ENCODE results near the gene GSX1.

Gene GSX1

GRCh38 chr13:27789153-27789494 lies 3.2 kb upstream of the GSX1 start:
- Histone ChIP-seq H3K79me2 (ENCODE audit: control insufficient read depth, low read length) (no peaks in the 10 kb centered on the region), H3K4me2 (ENCODE audit: low read length) (peak overlapping the region; percentile 47), H3K4me3 (ENCODE audit: low read length) (peak overlapping the region; percentile 59), H3K27ac (ENCODE audit: low read depth, low read length) (0 out of 2 replicates have a peak overlapping the region, but pooled peaks have one; percentile 16), H3K4me1 (ENCODE audit: control insufficient read depth, low read length) (peaks cover 18% of the 10 kb centered on the region), H3F3A (ENCODE audit: control insufficient read depth, insufficient read depth) (no peaks in the 10 kb centered on the region), H3K27me3 (ENCODE audit: control insufficient read depth, low read length) (peaks cover 24% of the 10 kb centered on the region), H3K9me3 (ENCODE audit: control insufficient read depth, insufficient read depth, low read length) (no peaks in the 10 kb centered on the region), H3K9me2 (replicated peaks; ENCODE audit: control insufficient read depth, low read length) (no peaks in the 10 kb centered on the region), H3K36me3 (ENCODE audit: control insufficient read depth, low read length) (no peaks in the 10 kb centered on the region), H4K20me1 (ENCODE audit: control insufficient read depth, insufficient read depth, low read depth, low read length) (no peaks in the 10 kb centered on the region)
- TF ChIP-seq EZH2phosphoT487 (IDR thresholded peaks at IDR 0.05; ENCODE audit: borderline replicate concordance, low read length) (no peak), CTCF (IDR thresholded peaks at IDR 0.05; ENCODE audit: low read depth, low read length, poor library complexity, severe bottlenecking) (no peak)

DNA sequence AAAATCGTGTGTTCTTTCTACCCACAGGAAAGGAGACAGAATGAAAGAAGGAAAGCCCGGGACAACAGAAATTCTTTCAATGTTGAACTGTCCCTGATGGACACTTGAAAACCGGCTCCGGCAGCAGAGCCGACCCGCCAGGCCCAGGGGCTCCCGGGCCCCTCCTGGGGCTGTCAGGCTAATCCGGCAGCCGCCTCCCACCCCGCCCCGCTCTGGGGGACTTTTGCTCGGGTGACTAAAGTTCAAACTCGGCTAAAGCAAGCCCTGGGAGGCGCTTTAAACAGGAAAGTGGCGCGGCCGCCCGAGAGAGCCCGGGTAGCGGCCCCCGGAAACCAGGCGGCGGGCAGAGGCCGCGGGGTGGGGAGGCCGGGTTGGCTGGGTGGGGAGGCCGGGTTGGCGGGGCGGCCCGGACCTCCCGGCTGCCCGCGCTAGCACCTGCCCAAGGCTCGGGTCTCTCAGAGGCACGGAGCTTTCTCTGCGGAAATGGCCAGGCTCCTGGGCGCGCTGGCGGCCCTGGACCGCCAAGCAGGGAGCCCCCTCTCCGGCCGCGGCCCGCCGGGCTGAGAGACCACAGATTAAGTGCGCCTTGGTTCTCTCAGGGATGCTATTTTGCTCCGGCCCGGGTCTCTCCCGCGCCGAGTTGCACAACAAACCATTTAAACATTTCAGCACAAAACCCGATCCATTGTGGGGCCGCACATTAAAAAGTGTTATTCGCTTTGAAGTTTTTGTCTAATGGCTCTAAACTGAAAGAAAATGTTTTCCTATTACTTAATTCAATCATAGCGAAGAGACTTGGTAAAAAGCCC lies 2.6 kb upstream of the GSX1 start:
- Histone ChIP-seq H4K20me1 (ENCODE audit: control insufficient read depth, insufficient read depth, low read depth, low read length) (no peaks in the 10 kb centered on the region), H3K27me3 (ENCODE audit: control insufficient read depth, low read length) (peaks cover 24% of the 10 kb centered on the region), H3K79me2 (ENCODE audit: control insufficient read depth, low read length) (no peaks in the 10 kb centered on the region), H3K4me2 (ENCODE audit: low read length) (peak overlapping the region; percentile 47), H3K36me3 (ENCODE audit: control insufficient read depth, low read length) (no peaks in the 10 kb centered on the region), H3K27ac (ENCODE audit: low read depth, low read length) (0 out of 2 replicates have a peak overlapping the region, but pooled peaks have one; percentile 16), H3K9me3 (ENCODE audit: control insufficient read depth, insufficient read depth, low read length) (no peaks in the 10 kb centered on the region), H3K9me2 (replicated peaks; ENCODE audit: control insufficient read depth, low read length) (no peaks in the 10 kb centered on the region), H3K4me1 (ENCODE audit: control insufficient read depth, low read length) (peaks cover 18% of the 10 kb centered on the region), H3F3A (ENCODE audit: control insufficient read depth, insufficient read depth) (no peaks in the 10 kb centered on the region), H3K4me3 (ENCODE audit: low read length) (peak overlapping the region; percentile 59)
- TF ChIP-seq EZH2phosphoT487 (IDR thresholded peaks at IDR 0.05; ENCODE audit: borderline replicate concordance, low read length) (peak; percentile 73; the same call in 1 of the 2 replicates), CTCF (IDR thresholded peaks at IDR 0.05; ENCODE audit: low read depth, low read length, poor library complexity, severe bottlenecking) (no peak)

DNA sequence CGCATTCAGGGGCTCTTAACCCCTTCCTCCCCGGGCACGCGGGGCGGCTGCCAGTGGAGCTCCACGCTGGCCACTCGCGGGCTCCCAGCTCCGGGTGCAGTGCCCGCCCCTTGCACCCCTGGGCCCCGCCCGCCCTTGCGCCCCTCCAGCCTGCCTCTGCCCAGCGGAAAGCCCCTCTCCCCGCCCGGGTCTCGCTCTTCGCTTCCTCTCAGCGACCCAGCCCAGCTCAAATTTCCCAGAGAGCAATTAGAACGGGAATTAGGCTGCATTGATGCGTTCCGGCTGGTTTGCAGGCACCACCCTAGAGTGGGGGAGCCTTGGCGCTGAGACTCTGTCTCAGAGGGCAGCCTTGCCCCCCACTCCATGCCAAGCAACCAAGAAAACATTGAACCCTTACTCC lies 1.8 kb upstream of the GSX1 start:
- Histone ChIP-seq H3K4me2 (ENCODE audit: low read length) (peak overlapping the region; percentile 47; the same call in 1 of the 2 replicates), H3F3A (ENCODE audit: control insufficient read depth, insufficient read depth) (no peaks in the 10 kb centered on the region), H3K9me2 (replicated peaks; ENCODE audit: control insufficient read depth, low read length) (no peaks in the 10 kb centered on the region), H3K79me2 (ENCODE audit: control insufficient read depth, low read length) (no peaks in the 10 kb centered on the region), H3K36me3 (ENCODE audit: control insufficient read depth, low read length) (no peaks in the 10 kb centered on the region), H4K20me1 (ENCODE audit: control insufficient read depth, insufficient read depth, low read depth, low read length) (no peaks in the 10 kb centered on the region), H3K9me3 (ENCODE audit: control insufficient read depth, insufficient read depth, low read length) (no peaks in the 10 kb centered on the region), H3K4me3 (ENCODE audit: low read length) (peak overlapping the region; percentile 37; the same call in 1 of the 2 replicates), H3K27me3 (ENCODE audit: control insufficient read depth, low read length) (peaks cover 25% of the 10 kb centered on the region), H3K4me1 (ENCODE audit: control insufficient read depth, low read length) (peaks cover 18% of the 10 kb centered on the region), H3K27ac (ENCODE audit: low read depth, low read length) (no peak overlapping the region)
- TF ChIP-seq CTCF (IDR thresholded peaks at IDR 0.05; ENCODE audit: low read depth, low read length, poor library complexity, severe bottlenecking) = no peak
- no peak for TF ChIP-seq EZH2phosphoT487 (IDR thresholded peaks at IDR 0.05; ENCODE audit: borderline replicate concordance, low read length)

Measured in DOHH2 (cell line).